HG03432 (cell line): ENCODE results near the gene UQCR10.

Experiments used
- ATAC-seq: cut with Tn5 transposase; IDR thresholded peaks from one replicate; pipeline ENCODE4 v1.9.1; 2021; ENCODE audit warnings: mild to moderate bottlenecking, moderate library complexity; ENCODE audit not compliant: unreplicated experiment

UQCR10 gene

DNA sequence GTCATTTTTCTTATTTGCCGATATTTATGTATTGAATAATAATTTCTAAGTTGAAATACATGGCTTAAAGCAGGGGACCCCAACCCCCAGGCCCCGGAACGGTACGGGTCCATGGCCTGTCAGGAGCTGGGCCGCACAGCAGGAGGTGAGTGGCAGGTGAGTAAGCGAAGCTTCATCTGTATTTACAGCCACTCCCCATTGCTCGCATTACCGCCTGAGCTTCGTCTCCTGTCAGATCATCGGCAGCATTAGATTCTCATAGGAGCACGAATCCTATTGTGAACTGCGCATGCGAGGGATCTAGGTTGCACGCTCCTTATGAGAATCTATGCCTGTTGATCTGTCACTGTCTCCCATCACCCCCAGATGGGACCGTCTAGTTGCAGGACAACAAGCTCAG lies 4.9 kb upstream of the UQCR10 start:
- no peak for ATAC-seq

DNA sequence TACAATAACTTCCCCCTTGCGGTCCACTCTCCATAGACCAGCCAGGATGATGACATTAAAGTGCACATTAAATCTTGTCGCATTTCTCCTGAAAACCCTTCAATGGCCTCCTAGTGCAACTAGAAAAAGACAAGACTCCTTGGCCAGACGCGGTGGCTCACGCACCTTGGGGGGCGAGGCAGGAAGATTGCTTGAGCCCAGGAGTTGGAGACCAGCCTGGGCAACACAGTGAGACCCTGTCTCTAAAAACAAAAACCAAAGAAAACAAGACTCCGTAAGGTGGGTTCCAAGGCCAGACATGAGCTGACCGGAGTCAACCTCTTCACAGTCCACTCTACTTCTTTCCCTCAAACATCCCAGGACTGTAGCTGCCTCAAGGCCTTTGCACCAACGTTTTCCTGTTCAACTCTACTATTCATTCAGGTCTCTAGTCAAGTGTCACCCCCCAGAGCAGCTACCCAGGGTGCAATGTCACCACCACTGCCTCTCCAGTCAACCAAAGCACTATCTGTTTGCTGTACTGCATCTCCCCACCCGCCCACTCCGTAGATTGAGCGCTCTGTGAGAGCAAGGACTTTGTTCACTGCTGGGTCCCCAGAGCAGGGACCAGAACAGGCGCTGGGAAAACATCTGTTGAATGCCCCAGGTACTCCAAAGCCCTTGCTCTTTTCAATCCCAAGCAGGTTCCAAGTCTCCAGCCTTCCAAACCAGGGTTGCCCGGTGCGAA lies 1.1 kb upstream of the UQCR10 start:
- ATAC-seq = peak; percentile 16

DNA sequence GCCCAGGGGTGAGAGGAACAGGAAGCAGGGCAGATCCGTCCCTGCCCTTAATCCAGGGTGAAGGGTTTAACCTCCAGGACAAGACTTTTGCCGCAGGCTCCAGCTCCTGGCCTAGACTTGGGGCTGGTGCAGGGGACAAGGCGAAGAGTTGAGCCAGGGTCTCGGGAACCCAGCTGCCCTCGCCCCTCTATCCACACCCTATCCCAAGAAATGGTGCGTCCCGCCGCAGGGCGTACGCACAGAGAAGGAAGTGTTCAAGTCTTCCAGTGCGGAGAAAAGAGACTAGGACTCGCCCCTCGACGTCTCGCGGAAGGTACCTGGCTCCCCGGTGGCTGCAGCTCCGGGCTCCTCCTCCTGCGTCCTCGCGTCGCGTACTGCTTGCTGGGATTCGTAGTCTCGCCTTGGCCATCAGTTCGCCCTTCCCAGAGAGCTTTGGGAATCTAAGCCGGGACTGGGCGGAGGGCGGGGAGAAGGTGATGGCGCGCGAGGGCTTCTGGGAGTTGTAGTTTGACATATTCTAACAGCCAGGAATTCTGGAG lies 468 bp upstream of the UQCR10 start, which contains the start of gene ZMAT5:
Gene ZMAT5, minus strand, starts transcription at position 376 of the 539 bp plus-strand sequence. CDS start 18,463 bp downstream, outside the sequence.
- peak; percentile 84 for ATAC-seq

DNA sequence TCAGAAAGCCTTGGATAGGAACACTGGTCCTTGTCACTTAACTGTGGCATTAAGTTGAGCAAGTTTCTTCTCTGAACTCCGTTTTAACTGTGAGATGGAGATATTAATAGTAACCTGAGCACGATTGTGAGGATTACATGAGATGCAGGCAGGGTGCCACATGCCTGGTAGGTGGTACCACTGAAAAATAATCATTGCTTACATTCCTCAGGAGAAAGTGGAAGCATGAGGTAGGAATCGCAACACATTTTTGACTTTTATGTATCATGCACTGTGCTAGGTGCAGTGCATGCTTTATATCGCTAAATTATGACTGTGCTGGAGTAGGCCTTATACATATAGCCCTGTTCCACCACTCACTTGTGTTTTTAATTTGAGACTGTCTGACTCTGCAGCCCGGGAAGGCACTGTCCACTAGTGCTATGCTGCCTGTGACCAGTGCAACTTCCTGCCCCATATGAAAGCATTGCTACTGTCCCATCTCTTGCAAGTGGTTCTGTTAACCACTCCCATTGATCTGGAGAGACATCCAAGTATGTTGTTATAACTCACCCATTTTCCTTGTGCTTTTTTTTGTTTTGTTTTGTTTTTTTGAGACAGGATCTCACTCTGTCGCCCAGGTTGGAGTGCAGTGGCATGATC lies 1.0 kb downstream of the UQCR10 start:
- ATAC-seq = no peak

DNA sequence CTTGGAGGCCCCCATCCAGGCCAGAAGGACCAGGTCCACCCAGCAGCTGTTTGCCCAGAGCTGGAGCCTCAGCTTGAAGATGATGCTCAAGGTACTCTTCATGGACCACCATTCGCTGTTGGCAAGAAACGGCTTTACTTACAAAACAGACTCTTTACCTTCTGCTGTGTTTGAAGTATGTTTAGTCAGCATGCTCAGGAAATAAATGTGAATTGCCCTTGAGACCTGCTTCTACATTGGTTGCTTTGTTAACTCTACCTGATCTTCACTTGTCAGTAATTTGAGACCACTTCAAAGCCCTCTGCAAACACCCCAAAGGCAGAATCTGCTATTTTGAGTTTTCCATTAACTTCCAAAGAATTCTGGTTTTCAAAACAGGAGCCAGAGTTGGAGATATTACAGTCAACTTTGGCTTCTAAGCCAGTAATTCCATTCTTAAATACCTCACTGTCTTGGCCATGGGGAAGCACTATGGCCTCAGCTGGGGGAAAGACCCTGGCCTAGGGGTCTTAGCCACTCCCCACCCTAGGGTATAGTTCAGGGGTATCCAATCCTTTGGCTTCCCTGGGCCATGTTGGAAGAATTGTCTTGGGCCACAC lies 2.7 kb downstream of the UQCR10 start:
- ATAC-seq = no peak

DNA sequence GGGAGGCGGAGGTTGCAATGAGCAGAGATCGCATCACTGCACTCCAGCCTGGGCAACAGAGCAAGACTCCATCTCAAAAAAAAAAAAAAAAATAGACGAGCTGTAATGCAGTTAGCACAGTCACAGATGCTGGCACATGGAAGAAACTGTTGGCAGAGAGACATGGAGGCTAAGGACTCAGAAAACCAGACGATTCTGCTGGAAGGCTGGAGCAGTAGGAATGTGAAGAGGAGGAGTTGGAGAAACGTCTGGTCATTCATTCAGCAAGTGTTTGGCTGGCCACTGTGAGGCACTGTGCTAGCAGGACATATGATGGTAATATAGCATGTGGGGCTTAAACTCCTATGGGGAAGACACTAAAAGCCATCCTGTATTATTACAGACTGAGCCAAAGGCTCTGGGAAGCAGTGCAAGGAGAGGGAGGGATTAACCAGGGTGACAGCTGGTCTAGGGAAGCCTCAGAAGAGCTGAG lies 5.0 kb downstream of the UQCR10 start:
- no peak for ATAC-seq

DNA sequence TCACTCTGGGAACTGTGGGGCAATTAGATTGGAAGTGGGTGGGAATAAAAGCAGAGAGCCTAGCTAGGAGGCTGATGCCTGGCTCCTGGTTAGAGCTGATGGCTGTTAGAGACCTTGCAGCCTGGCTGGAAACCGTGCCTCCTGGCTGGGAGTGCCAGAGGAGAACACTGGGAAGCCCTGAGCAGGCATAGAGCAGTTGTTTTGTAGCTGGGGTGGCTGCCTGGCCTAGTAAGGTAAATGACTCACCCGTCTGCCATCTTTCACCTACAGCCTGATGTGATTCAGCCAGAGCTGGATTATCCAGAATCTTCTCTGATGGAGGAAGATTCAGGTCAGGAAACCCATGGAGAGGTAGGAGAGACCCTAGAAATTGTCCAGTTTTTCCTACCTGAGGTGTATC lies 6.1 kb downstream of the UQCR10 start:
- ATAC-seq = no peak

DNA sequence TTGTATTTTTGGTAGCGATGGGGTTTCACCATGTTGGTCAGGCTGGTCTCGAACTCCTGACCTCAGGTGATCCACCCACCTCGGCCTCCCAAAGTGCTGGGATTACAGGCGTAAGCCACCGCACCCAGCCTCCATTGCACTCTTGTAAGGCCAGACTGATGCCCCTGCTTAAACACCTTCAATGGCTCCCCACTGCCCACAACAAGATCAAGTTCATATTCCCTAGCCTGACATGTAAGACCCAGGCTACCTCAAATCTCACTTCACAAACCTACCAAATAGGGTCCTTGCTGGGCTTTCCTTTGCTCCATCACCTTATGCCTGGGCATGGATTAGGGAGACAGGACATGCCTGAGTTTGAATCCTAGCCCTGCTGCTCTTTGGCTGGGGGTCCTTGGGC lies 13.1 kb downstream of the UQCR10 start:
- no peak for ATAC-seq

DNA sequence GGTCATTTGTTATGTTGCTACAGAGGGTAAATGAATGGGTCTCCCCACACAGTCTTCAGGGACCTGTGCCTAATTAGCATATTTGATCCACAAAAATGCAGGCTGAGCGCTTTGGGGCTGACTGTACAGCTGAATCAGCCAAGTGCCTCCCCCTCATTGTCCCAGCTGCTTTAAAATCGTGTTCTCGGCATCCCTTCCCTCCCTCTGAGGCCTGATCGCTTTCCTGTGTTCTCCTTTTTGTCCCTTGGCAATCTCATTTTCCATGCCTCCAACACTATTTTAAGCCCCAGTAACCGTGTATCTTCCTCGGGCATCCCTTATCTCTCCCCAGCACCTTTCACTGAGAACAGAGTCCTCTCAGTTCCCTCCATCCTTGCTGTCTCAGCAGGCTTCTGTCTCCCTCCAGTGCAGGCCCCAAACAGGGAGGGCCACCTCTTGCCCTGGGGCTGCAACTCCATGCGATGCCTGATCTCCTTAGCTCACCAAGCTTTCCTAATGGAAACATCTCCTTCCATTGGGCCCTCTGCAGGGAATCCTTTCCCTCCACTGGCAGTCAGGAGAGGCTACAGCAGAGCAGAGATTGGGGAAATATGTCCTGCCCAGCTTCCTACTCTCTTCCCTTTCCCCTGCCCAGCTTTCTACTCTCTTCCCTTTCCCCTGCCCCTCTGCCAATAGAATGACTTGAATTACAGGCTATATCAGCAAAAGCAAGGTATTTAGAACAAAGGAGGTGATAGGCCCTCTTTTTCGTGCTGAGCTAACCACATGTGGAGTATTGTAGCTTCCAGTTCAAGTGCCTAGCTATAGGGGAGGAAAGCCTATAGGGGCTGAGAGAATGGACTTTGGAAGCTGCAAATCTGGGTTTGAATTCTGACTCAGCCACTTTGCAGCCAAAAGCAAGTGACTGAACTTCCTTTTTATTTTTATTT lies 13.8 kb downstream of the UQCR10 start:
- ATAC-seq = no peak

DNA sequence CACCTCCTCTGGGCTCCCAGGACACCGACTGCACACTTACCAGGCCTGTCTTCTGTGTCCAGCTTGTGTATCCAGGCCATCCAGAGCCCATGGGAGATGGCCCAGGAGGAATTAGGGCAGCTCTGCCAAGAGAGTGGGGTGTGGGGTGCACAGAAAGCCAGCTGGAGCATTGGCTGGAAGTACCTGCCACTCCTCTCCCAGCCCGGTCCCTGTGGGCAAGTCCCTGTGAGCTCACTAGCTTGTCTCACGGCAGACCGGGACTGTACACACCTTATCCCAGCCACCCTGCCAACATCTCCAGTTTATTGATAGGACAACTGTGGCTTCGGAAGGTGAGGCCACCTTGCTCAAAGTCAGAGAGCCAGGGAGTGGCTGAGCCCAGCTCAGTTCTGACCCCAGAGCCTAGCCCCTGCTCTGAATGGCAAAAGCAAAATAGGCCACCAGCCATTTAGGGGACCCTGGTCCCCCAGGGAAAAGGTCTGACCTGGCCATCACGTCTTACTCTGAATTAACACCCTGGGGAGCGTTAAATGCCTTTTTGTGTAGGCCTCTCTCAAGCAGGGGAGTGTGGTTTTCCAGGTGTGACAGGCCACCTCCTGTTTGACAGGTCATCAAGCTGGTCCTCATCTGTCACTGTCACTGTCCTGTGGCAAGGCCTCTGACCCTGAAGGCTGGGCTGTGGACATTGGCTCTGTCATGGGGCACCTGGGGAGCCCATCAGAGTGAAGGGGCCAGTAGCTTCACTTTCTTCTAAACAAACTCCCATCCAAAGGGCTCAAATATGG lies 15.1 kb downstream of the UQCR10 start:
- no peak for ATAC-seq

DNA sequence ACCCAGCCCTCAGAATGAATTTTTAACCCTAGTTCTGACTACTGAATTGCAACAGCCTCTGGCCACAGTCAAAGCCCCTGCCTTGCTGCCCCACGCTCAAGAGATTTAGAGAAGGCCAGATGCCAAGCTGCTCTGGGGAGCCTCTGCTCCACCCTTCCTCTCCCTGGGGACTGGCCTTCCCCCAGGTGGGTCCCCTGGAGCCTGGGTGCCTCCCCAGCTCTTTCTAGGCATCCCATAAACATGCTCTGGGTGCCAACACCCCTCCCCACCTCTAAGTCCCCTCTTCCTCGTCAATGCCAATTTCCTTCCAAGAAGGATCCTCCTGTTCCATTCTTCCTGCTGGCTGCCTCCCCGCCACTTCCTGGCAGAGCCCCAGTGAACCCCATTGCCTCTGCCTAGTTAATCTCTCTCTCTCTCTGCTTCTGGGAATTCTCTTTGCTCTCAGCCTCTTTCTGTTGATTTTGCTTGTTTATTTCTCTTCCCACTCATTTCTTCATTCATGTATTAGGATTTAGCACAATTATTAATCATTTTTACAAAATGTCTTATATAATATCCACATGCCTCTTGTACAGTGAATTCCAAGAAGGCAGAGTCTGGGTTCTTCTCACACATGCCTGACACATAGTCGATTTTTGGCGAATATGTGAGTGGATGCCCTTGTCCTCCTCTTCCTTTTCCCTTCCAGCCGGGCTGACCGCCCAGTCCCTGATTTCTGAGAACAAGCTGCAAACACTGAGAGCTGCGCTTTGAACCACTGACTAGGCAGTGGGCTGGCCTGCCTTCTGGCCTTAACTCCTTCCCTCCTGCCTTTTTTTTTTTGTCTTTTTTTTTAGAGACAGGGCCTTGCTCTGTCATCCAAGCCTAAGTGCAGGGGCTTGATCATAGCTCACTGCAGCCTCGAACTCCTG lies 17.5 kb downstream of the UQCR10 start:
- ATAC-seq = no peak

DNA sequence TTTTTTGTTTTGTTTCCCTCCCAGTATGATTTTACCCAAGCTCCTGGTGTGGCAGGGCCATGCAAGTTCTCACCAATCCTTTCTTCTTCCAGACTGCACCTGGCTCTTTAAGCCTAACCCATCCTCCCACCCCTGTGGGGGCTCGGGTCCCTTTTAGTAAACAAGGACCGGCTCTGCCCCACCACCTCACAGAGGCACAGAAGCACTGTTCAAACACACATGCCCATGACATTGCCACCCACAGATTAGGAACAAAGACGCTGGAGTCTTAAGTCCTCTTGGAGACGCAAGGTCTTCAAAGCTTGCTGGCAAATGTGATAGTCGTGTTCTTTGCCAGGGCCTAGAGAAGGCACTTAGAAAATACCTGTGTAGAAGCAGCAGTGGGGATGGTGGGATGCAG lies 18.9 kb downstream of the UQCR10 start:
- ATAC-seq = no peak

DNA sequence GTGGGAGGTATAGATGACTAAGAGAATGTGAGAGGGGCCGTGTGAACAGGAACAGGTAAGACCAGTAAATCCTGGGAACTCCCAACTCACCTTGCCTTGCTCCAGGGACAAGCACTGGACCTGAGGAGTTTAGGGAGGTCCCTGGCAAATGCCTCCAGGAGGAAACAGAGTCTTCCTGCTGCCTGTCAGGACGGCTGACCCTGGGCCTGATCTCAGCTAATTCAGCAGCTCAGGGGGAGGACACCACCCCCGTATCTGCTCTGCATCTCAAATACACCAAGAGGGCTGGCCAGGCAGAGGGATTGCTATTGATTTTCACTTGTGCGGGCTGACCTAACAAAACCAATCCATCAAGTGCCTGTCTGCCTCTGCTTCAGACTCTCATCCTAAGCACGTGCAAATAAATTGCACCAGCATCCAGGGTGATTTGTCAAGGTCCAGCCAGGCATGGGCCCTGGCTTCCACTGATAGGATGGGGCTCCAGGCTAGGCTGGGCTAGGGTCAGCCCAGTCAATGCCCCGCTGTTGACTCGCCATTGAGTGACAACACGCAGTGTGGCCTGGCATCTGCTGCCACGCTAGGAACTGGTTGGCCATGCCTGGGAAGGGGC lies 20.3 kb downstream of the UQCR10 start:
- no peak for ATAC-seq

DNA sequence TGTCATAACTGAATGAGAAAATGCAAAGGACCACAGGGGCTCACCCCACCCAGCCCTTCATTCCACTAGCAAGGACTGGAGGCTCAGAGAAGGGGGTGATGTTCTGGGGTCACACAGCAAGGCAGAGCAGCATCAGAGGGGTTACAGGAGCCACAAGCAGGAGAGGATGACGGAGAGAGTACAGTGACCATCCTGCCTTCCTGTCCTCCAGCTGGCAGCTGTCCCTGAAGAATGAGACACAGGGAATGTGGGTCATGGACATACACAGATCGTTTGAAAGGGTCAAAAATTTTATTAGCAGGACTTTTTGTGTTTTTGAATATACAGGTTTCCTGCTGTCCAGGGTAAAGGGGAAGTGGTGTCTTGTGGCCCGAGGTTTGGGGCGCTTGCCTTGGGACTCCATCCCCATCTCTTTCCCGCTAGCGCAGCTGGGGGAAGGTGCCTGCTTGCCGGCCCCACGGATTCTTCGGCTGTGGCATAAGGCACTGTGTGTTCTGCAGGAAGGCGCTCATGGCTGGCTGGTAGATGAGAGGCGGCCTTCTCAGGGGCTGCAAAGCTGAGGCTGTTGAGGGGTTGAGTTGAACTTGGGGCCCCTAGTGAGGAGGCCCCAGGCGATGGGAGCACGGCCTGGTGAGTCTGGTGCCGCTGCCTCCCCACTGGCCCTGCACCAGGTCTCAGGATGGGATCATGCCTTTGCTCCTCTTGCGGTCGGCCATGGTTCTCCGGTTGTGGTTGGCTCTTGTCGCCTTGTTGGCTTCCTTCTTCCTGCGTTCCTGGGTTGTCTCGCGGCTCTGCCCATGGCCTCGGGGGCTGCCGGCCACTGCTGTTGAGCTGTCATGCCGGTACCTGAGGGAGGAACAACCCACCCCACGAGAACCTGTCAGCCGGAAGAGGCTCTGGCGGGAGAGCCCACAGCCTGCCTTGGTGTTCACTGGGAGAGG lies 21.4 kb downstream of the UQCR10 start:
- ATAC-seq = no peak

DNA sequence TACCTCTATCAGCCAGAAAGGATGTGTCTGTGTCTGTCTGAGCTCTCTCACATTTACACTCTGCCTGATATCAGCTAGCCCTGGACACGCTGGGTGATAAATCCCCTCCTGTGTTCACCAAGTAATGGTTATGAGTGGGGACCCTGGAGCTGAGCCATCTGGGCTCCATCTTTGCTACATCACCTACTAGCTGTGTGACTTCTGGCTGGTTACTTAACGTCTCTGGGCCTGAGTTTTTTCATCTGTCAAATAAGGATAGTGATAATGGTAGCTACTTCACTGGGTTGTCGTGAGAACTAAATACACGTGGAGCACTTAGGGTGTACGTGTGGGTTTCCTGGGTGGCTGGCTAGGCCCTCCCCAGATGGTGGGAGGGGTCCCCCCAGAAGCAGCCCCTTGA lies 22.9 kb downstream of the UQCR10 start:
- no peak for ATAC-seq

DNA sequence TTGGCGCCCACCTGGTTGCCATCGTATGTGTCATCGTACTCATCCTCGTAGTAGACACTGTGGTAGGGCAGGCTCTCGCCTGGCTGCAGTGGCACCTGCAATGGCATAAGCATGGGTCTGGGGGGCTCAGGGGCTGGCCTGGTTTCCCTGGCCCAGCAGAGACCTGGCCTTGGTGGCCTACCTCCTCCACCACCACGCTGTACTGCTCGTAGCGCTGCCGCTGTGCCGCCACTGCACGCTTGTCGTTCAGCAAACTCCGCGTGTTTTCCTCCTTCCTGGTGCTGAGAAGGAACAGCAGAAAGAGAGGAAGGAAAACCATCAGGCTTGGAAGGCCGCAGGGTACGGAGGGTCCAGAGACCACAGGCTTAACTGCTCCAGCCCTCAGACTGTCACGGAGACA lies 26.2 kb downstream of the UQCR10 start:
- ATAC-seq = no peak

DNA sequence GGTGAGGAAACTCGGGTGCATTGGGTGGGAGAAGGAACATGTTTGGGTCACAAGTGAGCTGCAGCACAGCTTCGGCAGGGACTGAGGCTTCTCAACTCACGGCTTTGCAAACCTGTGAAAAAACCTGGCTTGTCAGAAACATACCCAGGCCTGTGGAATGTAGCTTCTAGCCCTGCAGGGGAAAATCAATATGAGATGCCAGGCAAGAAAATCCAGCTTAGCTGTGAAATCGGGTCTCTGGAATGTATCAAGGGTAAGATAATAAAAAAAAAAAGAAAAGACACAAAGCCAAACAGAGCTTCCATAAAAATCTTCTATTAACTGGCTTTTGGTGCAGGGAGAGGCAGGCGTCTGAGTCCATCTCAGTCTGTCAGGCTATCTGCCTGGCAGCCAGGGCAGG lies 28.5 kb downstream of the UQCR10 start:
- ATAC-seq = no peak
